ENCODE results near the gene MRPL12. TPM values are rescaled to one million over a fixed set of nuclear protein-coding genes. Genes with fewer than 3 reads are reported as not detected.

MRPL12 gene
- total RNA-seq, 1 donor from 2014 or later, result 177 TPM

- ATAC-seq, result no peak
- intact Hi-C loops (cut with DNase I), result no loop called here
- no peak for DNase-seq (ENCODE audit: missing footprints)
Measured at GRCh38 chr17:81695801-81696200, 7.4 kb upstream of the MRPL12 start.

GRCh38 chr17:81696218-81696941 lies 6.8 kb upstream of the MRPL12 start:
- no peak for DNase-seq (ENCODE audit: missing footprints)
- intact Hi-C loops (cut with DNase I), result no loop called here
- ATAC-seq, result peak; percentile 6

GRCh38 chr17:81697261-81698044 lies 5.7 kb upstream of the MRPL12 start:
- intact Hi-C loops (cut with DNase I), result no loop called here
- ATAC-seq (peak; percentile 44), DNase-seq (ENCODE audit: missing footprints) (no peak)

- intact Hi-C loops (cut with DNase I), result no loop called here
- no peak for ATAC-seq
- DNase-seq (ENCODE audit: missing footprints), result no peak
Measured at GRCh38 chr17:81700353-81701287, 2.5 kb upstream of the MRPL12 start.

- ATAC-seq (no peak), DNase-seq (ENCODE audit: missing footprints) (no peak)
- intact Hi-C loops (cut with DNase I), result no loop called here
Measured at GRCh38 chr17:81701288-81702071, 1.7 kb upstream of the MRPL12 start.

GRCh38 chr17:81703747-81704654 lies 834 bp downstream of the MRPL12 start:
- DNase-seq (ENCODE audit: missing footprints), result no peak
- intact Hi-C loops (cut with DNase I), result no loop called here
- no peak for ATAC-seq

GRCh38 chr17:81705518-81706231 lies 2.5 kb downstream of the MRPL12 start:
- no peak for ATAC-seq
- no peak for DNase-seq (ENCODE audit: missing footprints)
- intact Hi-C loops (cut with DNase I), result no loop called here

GRCh38 chr17:81706232-81706611 lies 3.1 kb downstream of the MRPL12 start:
- DNase-seq (ENCODE audit: missing footprints) (no peak), ATAC-seq (no peak)
- intact Hi-C loops (cut with DNase I), result no loop called here

- intact Hi-C loops (cut with DNase I), result no loop called here
- no peak for ATAC-seq
- no peak for DNase-seq (ENCODE audit: missing footprints)
Measured at GRCh38 chr17:81706757-81707624, 3.8 kb downstream of the MRPL12 start.

GRCh38 chr17:81707725-81708646 lies 4.8 kb downstream of the MRPL12 start:
- ATAC-seq (no peak), DNase-seq (ENCODE audit: missing footprints) (no peak)
- intact Hi-C loops (cut with DNase I), result no loop called here

- ATAC-seq (no peak), DNase-seq (ENCODE audit: missing footprints) (no peak)
Measured at GRCh38 chr17:81708739-81709185, 5.6 kb downstream of the MRPL12 start.

GRCh38 chr17:81710514-81711308 lies 7.5 kb downstream of the MRPL12 start:
- DNase-seq (ENCODE audit: missing footprints) (no peak), ATAC-seq (no peak)
- intact Hi-C loops (cut with DNase I), result no loop called here

More at GRCh38 chr17:81708739-81709185, 5.6 kb downstream of the MRPL12 start:
- intact Hi-C loops (cut with DNase I), result no loop called here

GRCh38 chr17:81711814-81712467 lies 8.8 kb downstream of the MRPL12 start, which contains the start of gene SLC25A10:
SLC25A10 (plus strand) TSS chr17:81712284; CDS start chr17:81712427, 143 bp downstream.
- ATAC-seq (peak; percentile 80), DNase-seq (ENCODE audit: missing footprints) (peak; percentile 87)
- intact Hi-C loops (cut with DNase I), result no loop called here
